ENCODE measurements around the gene ID1. TPM values are rescaled to one million over a fixed set of nuclear protein-coding genes. Genes with fewer than 3 reads are reported as not detected.
"Not testable (repeated sequence)": the region's sequence is repeated elsewhere in the genome, so short reads cannot be mapped to it uniquely, and the experiment has no call there.

Gene ID1
- polyA plus RNA-seq, 2 donors, result 158 to 489 TPM

GRCh38 chr20:31606804-31607639 lies 1.9 kb downstream of the ID1 start:
- Histone ChIP-seq H3K4me3 (ENCODE audit: low read depth in 1 of 2, low read length in 2 of 2) (peak overlapping the region; percentile 81 to 83), H3K9me3 (ENCODE audit: control insufficient read depth in 2 of 2, insufficient read depth in 1 of 2, low read depth in 1 of 2, low read length in 1 of 2) (no peaks in the 10 kb centered on the region), H3K4me1 (ENCODE audit: control insufficient read depth in 2 of 2, insufficient read depth in 2 of 2, low read length in 1 of 2) (peaks cover 0 to 6% of the 10 kb centered on the region in 2 donors), H3K27me3 (ENCODE audit: control insufficient read depth in 1 of 2, insufficient read depth in 2 of 2, low read length in 2 of 2) (no peaks in the 10 kb centered on the region), H3K36me3 (ENCODE audit: control insufficient read depth in 2 of 2, insufficient read depth in 2 of 2, low read length in 1 of 2) (no peaks in the 10 kb centered on the region), H3K27ac (ENCODE audit: low read depth in 2 of 2, low read length in 1 of 2) (peak overlapping the region; percentile 87 to 98)
- 43% methylated on average over 8 of the region's 8 CpGs for WGBS, 2 donors

- H3K36me3 ChIP-seq (ENCODE audit: control insufficient read depth in 2 of 2, insufficient read depth in 2 of 2, low read length in 1 of 2), result no peaks in the 10 kb centered on the region
- peak overlapping the region; percentile 87 to 98 for H3K27ac ChIP-seq (ENCODE audit: low read depth in 2 of 2, low read length in 1 of 2)
- no peaks in the 10 kb centered on the region for H3K27me3 ChIP-seq (ENCODE audit: control insufficient read depth in 1 of 2, insufficient read depth in 2 of 2, low read length in 2 of 2)
- WGBS, 2 donors, result 58 to 59% methylated on average over 9 of the region's 9 CpGs
- H3K9me3 ChIP-seq (ENCODE audit: control insufficient read depth in 2 of 2, insufficient read depth in 1 of 2, low read depth in 1 of 2, low read length in 1 of 2), result no peaks in the 10 kb centered on the region
- H3K4me3 ChIP-seq (ENCODE audit: low read depth in 1 of 2, low read length in 2 of 2), result peak overlapping the region; percentile 81 to 83
- H3K4me1 ChIP-seq (ENCODE audit: control insufficient read depth in 2 of 2, insufficient read depth in 2 of 2, low read length in 1 of 2), result peaks cover 0 to 6% of the 10 kb centered on the region in 2 donors
Observed at GRCh38 chr20:31607640-31608250, 2.7 kb downstream of the ID1 start.

GRCh38 chr20:31608251-31608945 lies 3.3 kb downstream of the ID1 start:
- Histone ChIP-seq H3K36me3 (ENCODE audit: control insufficient read depth in 2 of 2, insufficient read depth in 2 of 2, low read length in 1 of 2) (no peaks in the 10 kb centered on the region), H3K27ac (ENCODE audit: low read depth in 2 of 2, low read length in 1 of 2) (peak overlapping the region; percentile 87 to 98), H3K4me3 (ENCODE audit: low read depth in 1 of 2, low read length in 2 of 2) (peak overlapping the region in 1 of 2 donors; percentile 81), H3K9me3 (ENCODE audit: control insufficient read depth in 2 of 2, insufficient read depth in 1 of 2, low read depth in 1 of 2, low read length in 1 of 2) (no peaks in the 10 kb centered on the region), H3K27me3 (ENCODE audit: control insufficient read depth in 1 of 2, insufficient read depth in 2 of 2, low read length in 2 of 2) (no peaks in the 10 kb centered on the region), H3K4me1 (ENCODE audit: control insufficient read depth in 2 of 2, insufficient read depth in 2 of 2, low read length in 1 of 2) (peaks cover 0 to 6% of the 10 kb centered on the region in 2 donors)
- WGBS, 2 donors, result 17 to 19% methylated on average over 40 to 45 of the region's 45 CpGs

- H3K4me1 ChIP-seq (ENCODE audit: control insufficient read depth in 2 of 2, insufficient read depth in 2 of 2, low read length in 1 of 2); H3K36me3 ChIP-seq (ENCODE audit: control insufficient read depth in 2 of 2, insufficient read depth in 2 of 2, low read length in 1 of 2); H3K4me3 ChIP-seq (ENCODE audit: low read depth in 1 of 2, low read length in 2 of 2); H3K9me3 ChIP-seq (ENCODE audit: control insufficient read depth in 2 of 2, insufficient read depth in 1 of 2, low read depth in 1 of 2, low read length in 1 of 2); H3K27me3 ChIP-seq (ENCODE audit: control insufficient read depth in 1 of 2, insufficient read depth in 2 of 2, low read length in 2 of 2): not testable (repeated sequence)
- WGBS, 2 donors, result 76 to 79% methylated on average over 12 of the region's 12 CpGs
- peak overlapping the region; percentile 75 to 80 for H3K27ac ChIP-seq (ENCODE audit: low read depth in 2 of 2, low read length in 1 of 2)
Observed at GRCh38 chr20:31612271-31612640, 7.2 kb downstream of the ID1 start.

- 82 to 95% methylated on average over 8 of the region's 8 CpGs for WGBS, 2 donors
- H3K36me3 ChIP-seq (ENCODE audit: control insufficient read depth in 2 of 2, insufficient read depth in 2 of 2, low read length in 1 of 2), result no peaks in the 10 kb centered on the region
- peaks cover 0 to 3% of the 10 kb centered on the region in 2 donors for H3K9me3 ChIP-seq (ENCODE audit: control insufficient read depth in 2 of 2, insufficient read depth in 1 of 2, low read depth in 1 of 2, low read length in 1 of 2)
- no peak overlapping the region for H3K27ac ChIP-seq (ENCODE audit: low read depth in 2 of 2, low read length in 1 of 2)
- no peaks in the 10 kb centered on the region for H3K4me1 ChIP-seq (ENCODE audit: control insufficient read depth in 2 of 2, insufficient read depth in 2 of 2, low read length in 1 of 2)
- no peak overlapping the region for H3K4me3 ChIP-seq (ENCODE audit: low read depth in 1 of 2, low read length in 2 of 2)
- H3K27me3 ChIP-seq (ENCODE audit: control insufficient read depth in 1 of 2, insufficient read depth in 2 of 2, low read length in 2 of 2), result no peaks in the 10 kb centered on the region
Observed at GRCh38 chr20:31615416-31615815, 10.3 kb downstream of the ID1 start.

GRCh38 chr20:31617432-31618104 lies 12.5 kb downstream of the ID1 start:
- no peaks in the 10 kb centered on the region for H3K4me1 ChIP-seq (ENCODE audit: control insufficient read depth in 2 of 2, insufficient read depth in 2 of 2, low read length in 1 of 2)
- peaks cover 0 to 3% of the 10 kb centered on the region in 2 donors for H3K9me3 ChIP-seq (ENCODE audit: control insufficient read depth in 2 of 2, insufficient read depth in 1 of 2, low read depth in 1 of 2, low read length in 1 of 2)
- no peak overlapping the region for H3K4me3 ChIP-seq (ENCODE audit: low read depth in 1 of 2, low read length in 2 of 2)
- no peaks in the 10 kb centered on the region for H3K27me3 ChIP-seq (ENCODE audit: control insufficient read depth in 1 of 2, insufficient read depth in 2 of 2, low read length in 2 of 2)
- H3K36me3 ChIP-seq (ENCODE audit: control insufficient read depth in 2 of 2, insufficient read depth in 2 of 2, low read length in 1 of 2), result no peaks in the 10 kb centered on the region
- 82 to 83% methylated on average over 6 of the region's 6 CpGs for WGBS, 2 donors
- no peak overlapping the region for H3K27ac ChIP-seq (ENCODE audit: low read depth in 2 of 2, low read length in 1 of 2)

- H3K9me3 ChIP-seq (ENCODE audit: control insufficient read depth in 2 of 2, insufficient read depth in 1 of 2, low read depth in 1 of 2, low read length in 1 of 2), result peaks cover 0 to 3% of the 10 kb centered on the region in 2 donors
- no peaks in the 10 kb centered on the region for H3K4me1 ChIP-seq (ENCODE audit: control insufficient read depth in 2 of 2, insufficient read depth in 2 of 2, low read length in 1 of 2)
- H3K27ac ChIP-seq (ENCODE audit: low read depth in 2 of 2, low read length in 1 of 2), result no peak overlapping the region
- H3K4me3 ChIP-seq (ENCODE audit: low read depth in 1 of 2, low read length in 2 of 2), result no peak overlapping the region
- no peaks in the 10 kb centered on the region for H3K36me3 ChIP-seq (ENCODE audit: control insufficient read depth in 2 of 2, insufficient read depth in 2 of 2, low read length in 1 of 2)
- no peaks in the 10 kb centered on the region for H3K27me3 ChIP-seq (ENCODE audit: control insufficient read depth in 1 of 2, insufficient read depth in 2 of 2, low read length in 2 of 2)
- 75 to 83% methylated on average over 3 of the region's 3 CpGs for WGBS, 2 donors
Observed at GRCh38 chr20:31620246-31620645, 15.2 kb downstream of the ID1 start.

- H3K27ac ChIP-seq (ENCODE audit: low read depth in 2 of 2, low read length in 1 of 2); H3K4me3 ChIP-seq (ENCODE audit: low read depth in 1 of 2, low read length in 2 of 2); H3K4me1 ChIP-seq (ENCODE audit: control insufficient read depth in 2 of 2, insufficient read depth in 2 of 2, low read length in 1 of 2); H3K36me3 ChIP-seq (ENCODE audit: control insufficient read depth in 2 of 2, insufficient read depth in 2 of 2, low read length in 1 of 2); H3K27me3 ChIP-seq (ENCODE audit: control insufficient read depth in 1 of 2, insufficient read depth in 2 of 2, low read length in 2 of 2); H3K9me3 ChIP-seq (ENCODE audit: control insufficient read depth in 2 of 2, insufficient read depth in 1 of 2, low read depth in 1 of 2, low read length in 1 of 2): not testable (repeated sequence)
- WGBS, 2 donors, result 93 to 95% methylated on average over 6 of the region's 6 CpGs
Observed at GRCh38 chr20:31623123-31623505, 18.0 kb downstream of the ID1 start.

- H3K27me3 ChIP-seq (ENCODE audit: control insufficient read depth in 1 of 2, insufficient read depth in 2 of 2, low read length in 2 of 2); H3K4me3 ChIP-seq (ENCODE audit: low read depth in 1 of 2, low read length in 2 of 2); H3K9me3 ChIP-seq (ENCODE audit: control insufficient read depth in 2 of 2, insufficient read depth in 1 of 2, low read depth in 1 of 2, low read length in 1 of 2); H3K4me1 ChIP-seq (ENCODE audit: control insufficient read depth in 2 of 2, insufficient read depth in 2 of 2, low read length in 1 of 2); H3K27ac ChIP-seq (ENCODE audit: low read depth in 2 of 2, low read length in 1 of 2); H3K36me3 ChIP-seq (ENCODE audit: control insufficient read depth in 2 of 2, insufficient read depth in 2 of 2, low read length in 1 of 2): not testable (repeated sequence)
- WGBS, 2 donors, result 80 to 85% methylated on average over 8 of the region's 8 CpGs
Observed at GRCh38 chr20:31626534-31626933, 21.4 kb downstream of the ID1 start.

All from esophagus (tissue), 2 donors.